ENCODE measurements around the gene MORC1. TPM values are rescaled to one million over a fixed set of nuclear protein-coding genes. Genes with fewer than 3 reads are reported as not detected.

MORC1 gene
- total and polyA plus RNA-seq, 9 donors: 0.05 to 0.52 (median 0.12) TPM; not detected in 4

DNA sequence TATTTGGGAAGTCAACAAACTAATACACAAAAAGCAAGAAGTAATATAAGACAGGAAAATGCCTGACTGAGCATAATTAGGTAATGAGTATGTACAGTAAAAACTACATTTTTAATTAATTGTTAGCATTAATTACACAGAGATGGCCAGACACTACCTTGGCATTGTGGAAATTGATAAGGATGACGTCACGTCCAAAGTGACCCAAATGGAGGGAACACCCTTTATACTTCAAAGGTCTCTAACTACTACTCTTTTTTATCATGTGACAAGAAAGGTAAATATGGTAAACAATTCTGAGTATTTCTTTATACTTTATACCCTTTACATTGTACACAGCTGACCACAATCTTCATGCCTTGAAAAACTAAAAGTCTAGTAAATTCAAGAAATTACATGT, 141.9 kb downstream of the MORC1 start:
- WGBS, 3 donors: 84 to 92% (median 84%) methylated on average over 2 of the region's 2 CpGs
- intact Hi-C loops (cut with DNase I): no loop called here
- Histone ChIP-seq H3K9me3 (no peaks in the 10 kb centered on the region), H3K27ac (no peak overlapping the region), H3K27me3 (no peaks in the 10 kb centered on the region), H3K4me3 (no peak overlapping the region), H3K36me3 (no peaks in the 10 kb centered on the region), H3K4me1 (ENCODE audit: insufficient read depth) (no peaks in the 10 kb centered on the region)
- TF ChIP-seq POLR2A (IDR thresholded peaks at IDR 0.05) (no peak), EP300 (IDR thresholded peaks at IDR 0.05) (no peak)
- TF ChIP-seq, protein P1, sequence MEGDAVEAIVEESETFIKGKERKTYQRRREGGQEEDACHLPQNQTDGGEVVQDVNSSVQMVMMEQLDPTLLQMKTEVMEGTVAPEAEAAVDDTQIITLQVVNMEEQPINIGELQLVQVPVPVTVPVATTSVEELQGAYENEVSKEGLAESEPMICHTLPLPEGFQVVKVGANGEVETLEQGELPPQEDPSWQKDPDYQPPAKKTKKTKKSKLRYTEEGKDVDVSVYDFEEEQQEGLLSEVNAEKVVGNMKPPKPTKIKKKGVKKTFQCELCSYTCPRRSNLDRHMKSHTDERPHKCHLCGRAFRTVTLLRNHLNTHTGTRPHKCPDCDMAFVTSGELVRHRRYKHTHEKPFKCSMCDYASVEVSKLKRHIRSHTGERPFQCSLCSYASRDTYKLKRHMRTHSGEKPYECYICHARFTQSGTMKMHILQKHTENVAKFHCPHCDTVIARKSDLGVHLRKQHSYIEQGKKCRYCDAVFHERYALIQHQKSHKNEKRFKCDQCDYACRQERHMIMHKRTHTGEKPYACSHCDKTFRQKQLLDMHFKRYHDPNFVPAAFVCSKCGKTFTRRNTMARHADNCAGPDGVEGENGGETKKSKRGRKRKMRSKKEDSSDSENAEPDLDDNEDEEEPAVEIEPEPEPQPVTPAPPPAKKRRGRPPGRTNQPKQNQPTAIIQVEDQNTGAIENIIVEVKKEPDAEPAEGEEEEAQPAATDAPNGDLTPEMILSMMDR (IDR thresholded peaks at IDR 0.05): no peak
- no peak for DNase-seq

DNA sequence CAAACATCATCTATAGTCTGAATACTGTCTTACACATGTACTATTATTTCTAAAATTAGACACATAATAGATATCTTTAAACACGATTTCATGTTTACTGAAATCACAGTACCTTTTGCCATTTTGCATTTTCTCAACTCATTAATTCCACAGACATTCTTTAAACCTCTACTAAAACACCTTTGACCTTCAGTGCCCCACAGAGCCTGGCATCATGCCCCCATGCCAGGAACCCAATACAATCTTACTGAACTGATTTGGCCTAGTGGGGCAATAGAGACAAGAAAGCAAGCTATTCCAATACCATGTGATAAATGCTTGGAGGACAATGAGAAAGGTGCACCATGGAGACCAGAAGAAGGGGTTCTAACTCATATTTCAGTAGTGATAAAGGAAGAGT, 144.9 kb downstream of the MORC1 start:
- H3K4me1 ChIP-seq (ENCODE audit: insufficient read depth): no peaks in the 10 kb centered on the region
- intact Hi-C loops (cut with DNase I): no loop called here

DNA sequence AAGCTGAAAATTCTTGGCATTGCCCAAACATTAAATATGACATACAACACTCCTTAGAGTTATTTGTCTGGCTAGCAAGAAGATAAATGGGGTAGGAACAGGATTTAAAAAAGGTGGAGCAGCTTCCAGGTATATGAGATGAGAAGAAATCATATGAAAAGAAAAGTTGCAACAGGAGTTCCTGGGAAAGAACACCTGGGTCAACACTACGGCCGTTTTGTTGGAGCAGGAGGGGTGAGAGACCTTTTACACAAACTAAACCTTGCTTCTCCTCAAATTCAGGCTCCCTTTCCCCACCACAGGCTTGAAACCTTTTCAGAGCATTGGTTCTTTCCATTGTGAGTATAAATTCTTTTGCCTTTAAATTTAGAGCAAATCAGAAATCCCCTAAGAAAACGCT, 145.5 kb downstream of the MORC1 start:
- Histone ChIP-seq H3K36me3 (no peaks in the 10 kb centered on the region), H3K27ac (no peak overlapping the region), H3K9me3 (no peaks in the 10 kb centered on the region), H3K4me1 (ENCODE audit: insufficient read depth) (no peaks in the 10 kb centered on the region), H3K27me3 (no peaks in the 10 kb centered on the region), H3K4me3 (no peak overlapping the region)
- DNase-seq: no peak
- intact Hi-C loops (cut with DNase I): no loop called here
- 81 to 86% (median 84%) methylated on average over 3 of the region's 3 CpGs for WGBS, 3 donors
- TF ChIP-seq EP300 (IDR thresholded peaks at IDR 0.05) (no peak), POLR2A (IDR thresholded peaks at IDR 0.05) (no peak)
- TF ChIP-seq, protein P1 (IDR thresholded peaks at IDR 0.05): no peak

More for the DNA sequence above, 144.9 kb downstream of the MORC1 start:
- no peak overlapping the region for H3K27ac ChIP-seq
- no peak for TF ChIP-seq POLR2A (IDR thresholded peaks at IDR 0.05)
- TF ChIP-seq, protein P1 (IDR thresholded peaks at IDR 0.05): no peak
- TF ChIP-seq EP300 (IDR thresholded peaks at IDR 0.05): no peak
- no peaks in the 10 kb centered on the region for H3K9me3 ChIP-seq
- DNase-seq: no peak
- no peaks in the 10 kb centered on the region for H3K36me3 ChIP-seq
- H3K4me3 ChIP-seq: no peak overlapping the region
- no peaks in the 10 kb centered on the region for H3K27me3 ChIP-seq
- WGBS, 3 donors: 53 to 80% (median 63%) methylated on average over 1 of the region's 1 CpG

DNA sequence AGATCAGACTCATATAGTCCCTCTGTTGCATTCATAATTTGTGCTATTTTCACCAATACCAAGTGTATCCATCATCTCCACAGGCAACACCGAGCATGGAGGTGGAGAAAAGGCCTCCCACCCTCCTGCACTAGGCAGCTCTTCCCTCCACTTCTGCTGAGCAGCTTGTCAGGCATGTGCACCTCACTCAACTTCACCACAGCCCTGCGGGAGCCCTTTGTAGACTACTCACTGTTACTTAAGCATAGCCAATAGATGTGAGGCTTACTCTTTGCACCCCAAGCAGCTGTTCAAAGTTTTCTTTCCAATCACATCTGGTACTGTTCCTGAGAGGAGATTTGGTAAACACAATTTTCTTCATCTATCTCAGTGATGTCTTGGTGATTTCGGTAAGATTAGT, 147.4 kb downstream of the MORC1 start:
- H3K9me3 ChIP-seq: no peaks in the 10 kb centered on the region
- H3K36me3 ChIP-seq: no peaks in the 10 kb centered on the region
- TF ChIP-seq POLR2A (IDR thresholded peaks at IDR 0.05) (no peak), EP300 (IDR thresholded peaks at IDR 0.05) (no peak)
- TF ChIP-seq, protein P1 (IDR thresholded peaks at IDR 0.05): no peak
- WGBS, 3 donors: 53 to 62% (median 56%) methylated on average over 3 of the region's 3 CpGs
- H3K4me3 ChIP-seq: no peak overlapping the region
- no peaks in the 10 kb centered on the region for H3K4me1 ChIP-seq (ENCODE audit: insufficient read depth)
- intact Hi-C loops (cut with DNase I): no loop called here
- DNase-seq: no peak
- no peaks in the 10 kb centered on the region for H3K27me3 ChIP-seq
- H3K27ac ChIP-seq: no peak overlapping the region
